Measurements from ENCODE around the gene ITFG2.

The ITFG2 gene

DNA sequence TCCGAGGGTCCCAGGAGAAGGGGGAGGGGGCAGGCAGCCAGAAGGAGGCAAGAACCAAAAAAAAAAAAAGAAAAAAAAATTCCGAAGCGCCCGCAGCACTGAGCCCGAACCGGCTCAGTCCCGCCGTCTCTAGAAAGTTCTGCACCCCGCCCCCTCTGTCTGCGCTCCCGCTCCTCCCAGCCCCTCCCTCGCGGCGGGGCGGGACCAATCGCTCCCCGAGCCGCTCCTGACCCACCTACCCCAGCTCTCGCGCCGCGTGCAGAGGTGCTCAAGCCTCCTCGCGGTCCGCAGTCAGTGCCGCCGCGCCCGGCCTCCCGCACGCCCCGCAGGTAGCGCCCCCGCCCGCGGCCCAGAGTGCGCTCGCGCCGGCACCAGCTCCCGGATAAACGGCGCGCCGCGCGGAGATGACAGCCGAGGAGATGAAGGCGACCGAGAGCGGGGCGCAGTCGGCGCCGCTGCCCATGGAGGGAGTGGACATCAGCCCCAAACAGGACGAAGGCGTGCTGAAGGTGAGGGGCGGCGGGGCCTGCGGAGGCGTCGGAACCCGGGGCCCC, 17.7 kb upstream of the ITFG2 start, which contains the start of gene FKBP4:
FKBP4 (plus strand) TSS at position 235 of the 554 bp plus-strand sequence; CDS start at position 405, 170 bp downstream.
- peak; percentile 77 to 89 (median 77) for DNase-seq (ENCODE audit: low read depth in 2 of 3, low spot score in 1 of 3)

DNA sequence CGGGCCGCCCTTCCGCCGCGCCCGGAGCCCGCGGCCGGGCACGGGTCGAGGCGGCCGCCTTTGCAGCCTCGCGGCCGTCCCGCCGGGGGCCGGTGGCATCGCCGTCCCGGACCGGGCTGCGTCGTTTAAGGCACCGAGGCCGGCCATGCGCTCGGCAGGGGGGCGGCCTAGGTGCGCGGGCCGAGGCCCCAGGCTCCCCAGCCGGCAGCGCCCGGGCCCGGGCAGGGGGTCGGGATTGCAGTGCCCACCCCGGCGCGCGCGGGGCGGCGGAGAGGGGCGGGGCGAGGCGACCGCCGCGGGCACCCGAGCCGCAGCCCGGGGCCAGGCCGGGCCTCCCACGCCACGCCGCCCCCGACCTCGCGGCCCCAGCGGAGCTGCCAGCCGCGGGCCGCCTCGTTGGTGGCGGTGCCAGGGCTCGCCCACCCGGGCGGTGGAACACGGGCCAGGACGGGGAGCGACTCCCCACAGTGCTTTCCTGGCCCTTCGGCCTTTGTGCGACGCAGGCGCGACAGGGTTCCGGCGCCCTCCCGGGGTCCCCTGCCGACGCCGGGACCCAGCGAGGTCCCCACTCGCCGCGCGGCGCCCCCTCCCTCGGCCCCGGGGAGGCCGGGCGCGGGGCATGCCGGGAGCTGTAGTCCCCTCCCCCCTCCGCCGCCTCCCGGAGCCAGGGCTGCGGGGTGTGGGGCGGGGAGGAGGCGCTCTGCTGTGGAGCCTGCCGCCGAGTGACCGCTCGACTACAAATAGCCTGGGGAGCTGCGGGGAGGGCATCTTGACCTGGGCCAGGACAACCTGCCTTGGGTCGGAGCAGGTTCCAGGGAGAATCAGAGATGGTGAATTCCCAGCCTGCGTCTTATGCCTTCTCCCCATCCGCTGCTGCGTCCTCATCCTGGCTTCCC, 16.9 kb upstream of the ITFG2 start:
- DNase-seq (ENCODE audit: low read depth in 2 of 3, low spot score in 1 of 3), result peak; percentile 32 to 64 (median 48)

DNA sequence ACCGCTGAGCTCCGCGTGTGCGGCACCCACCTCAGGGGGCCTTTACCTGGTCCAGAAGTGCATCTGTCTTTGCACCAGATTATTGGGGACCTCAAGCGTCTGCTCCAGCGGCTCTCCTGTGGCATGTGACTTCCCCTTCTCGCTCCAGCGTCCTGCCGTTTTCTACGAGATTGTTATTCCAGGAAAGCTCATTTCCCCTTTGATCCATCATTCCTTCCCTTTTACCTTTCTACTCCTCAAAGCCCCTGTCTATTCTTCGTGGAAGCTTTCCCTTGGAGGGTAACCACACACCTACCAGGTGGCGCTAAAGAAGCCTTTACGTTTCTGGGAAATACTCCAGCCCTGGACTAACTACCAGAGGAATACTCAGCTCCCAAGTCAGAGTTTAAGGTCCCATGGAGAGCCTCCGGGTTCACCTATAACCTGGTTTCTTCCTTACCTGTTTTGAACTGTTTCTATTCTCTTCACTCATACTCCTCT, 16.2 kb upstream of the ITFG2 start:
- no peak for DNase-seq (ENCODE audit: low read depth in 2 of 3, low spot score in 1 of 3)

DNA sequence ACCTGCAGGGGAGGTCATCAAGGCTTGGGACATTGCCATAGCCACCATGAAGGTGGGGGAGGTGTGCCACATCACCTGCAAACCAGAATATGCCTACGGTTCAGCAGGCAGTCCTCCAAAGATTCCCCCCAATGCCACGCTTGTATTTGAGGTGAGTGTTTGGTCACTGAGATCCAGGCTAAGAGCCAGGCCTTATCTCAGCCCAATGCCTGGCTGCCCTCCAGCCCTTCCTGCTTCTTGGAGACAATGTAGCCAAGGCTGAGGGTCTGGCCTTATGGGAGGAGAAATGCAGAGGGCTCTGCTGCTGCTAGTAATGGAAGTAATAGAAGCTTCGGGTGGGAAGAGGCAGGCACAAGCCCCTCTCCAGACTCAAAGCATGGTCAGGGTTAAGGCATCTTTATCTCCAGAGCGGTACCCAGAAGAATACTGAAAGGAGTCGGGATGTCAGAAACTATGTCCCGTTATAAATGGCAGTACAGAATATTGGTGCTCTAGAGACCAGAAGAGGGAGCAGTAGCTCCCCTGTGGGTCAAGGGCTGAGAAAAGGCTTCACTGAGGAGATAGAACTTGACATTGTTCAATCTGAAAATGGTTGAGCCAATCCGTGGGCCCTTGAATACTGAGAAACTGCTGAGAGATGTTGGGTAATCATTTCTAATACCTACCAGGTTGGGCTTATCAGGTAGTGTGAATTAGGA, 14.6 kb upstream of the ITFG2 start:
- no peak for DNase-seq (ENCODE audit: low read depth in 2 of 3, low spot score in 1 of 3)

DNA sequence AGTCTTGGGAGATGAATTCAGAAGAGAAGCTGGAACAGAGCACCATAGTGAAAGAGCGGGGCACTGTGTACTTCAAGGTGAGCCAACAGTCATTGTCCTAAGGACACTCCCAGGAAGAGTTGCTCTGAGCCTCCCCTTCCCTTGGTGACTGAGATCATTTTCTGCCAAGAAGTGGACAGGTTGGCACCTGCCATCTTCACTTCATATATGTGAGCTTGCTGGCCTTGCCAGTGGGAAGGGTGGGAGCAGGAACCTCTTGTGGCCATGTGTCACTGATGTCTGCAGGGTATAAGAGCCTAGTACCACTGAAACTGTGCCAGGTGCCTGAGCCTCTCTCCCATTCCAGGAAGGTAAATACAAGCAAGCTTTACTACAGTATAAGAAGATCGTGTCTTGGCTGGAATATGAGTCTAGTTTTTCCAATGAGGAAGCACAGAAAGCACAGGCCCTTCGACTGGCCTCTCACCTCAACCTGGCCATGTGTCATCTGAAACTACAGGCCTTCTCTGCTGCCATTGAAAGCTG, 12.4 kb upstream of the ITFG2 start:
- DNase-seq (ENCODE audit: low read depth in 2 of 3, low spot score in 1 of 3), result no peak

DNA sequence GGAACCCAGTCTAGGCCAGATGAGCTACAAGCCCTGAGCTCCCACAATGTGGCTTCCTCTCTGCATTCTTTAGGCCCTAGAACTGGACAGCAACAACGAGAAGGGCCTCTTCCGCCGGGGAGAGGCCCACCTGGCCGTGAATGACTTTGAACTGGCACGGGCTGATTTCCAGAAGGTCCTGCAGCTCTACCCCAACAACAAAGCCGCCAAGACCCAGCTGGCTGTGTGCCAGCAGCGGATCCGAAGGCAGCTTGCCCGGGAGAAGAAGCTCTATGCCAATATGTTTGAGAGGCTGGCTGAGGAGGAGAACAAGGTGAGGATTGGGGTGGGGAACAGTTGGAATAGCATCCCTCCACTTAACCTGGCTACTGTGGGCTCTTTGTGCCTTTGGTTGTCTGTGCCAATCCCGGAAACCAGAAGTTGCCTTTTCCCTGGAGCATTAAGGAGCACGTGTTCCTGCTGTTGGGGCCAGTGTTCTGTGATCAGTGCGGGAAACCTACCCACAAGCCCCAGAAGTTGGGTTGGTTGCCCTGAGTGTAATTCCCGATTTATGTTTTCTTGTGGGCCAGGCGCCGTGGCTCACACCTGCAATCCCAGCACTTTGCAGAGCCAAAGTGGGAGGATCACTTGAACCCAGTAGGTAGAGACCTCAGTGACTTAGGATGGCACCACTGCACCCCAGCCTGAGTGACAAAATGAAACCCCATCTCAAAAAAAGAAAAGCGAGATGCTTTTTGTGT, 11.3 kb upstream of the ITFG2 start:
- no peak for DNase-seq (ENCODE audit: low read depth in 2 of 3, low spot score in 1 of 3)

DNA sequence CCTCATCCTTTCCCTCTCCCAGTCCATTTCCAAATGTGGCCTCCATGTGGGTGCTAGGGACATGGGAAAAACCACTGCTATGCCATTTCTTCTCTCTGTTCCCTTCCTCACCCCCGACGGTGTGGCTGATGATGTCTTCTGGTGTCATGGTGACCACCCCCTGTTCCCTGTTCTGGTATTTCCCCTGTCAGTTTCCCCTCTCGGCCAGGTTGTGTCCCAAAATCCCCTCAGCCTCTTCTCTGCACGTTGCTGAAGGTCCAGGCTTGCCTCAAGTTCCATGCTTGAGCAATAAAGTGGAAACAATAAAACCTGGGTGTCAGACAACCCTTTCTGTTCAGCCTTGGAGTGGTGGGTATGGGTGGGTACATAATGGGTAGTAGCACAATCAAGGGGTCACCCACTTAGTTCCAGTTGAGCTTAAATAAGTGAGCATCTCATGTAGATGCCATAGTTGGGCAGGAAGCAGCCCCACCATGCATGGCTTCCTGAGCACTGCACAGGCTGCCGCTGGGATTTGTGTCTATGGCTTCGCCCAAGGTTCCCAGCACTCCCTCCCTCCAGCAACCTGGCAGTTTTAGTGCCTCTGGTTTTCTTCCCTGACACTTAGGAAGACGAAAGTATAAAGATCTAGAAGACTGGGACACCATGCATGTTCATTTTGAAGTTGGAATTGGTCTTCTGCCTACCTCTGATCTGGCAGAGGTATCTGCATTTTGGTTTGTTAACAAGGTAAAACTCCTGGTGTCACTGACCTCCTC, 8.7 kb upstream of the ITFG2 start:
- no peak for DNase-seq (ENCODE audit: low read depth in 2 of 3, low spot score in 1 of 3)

DNA sequence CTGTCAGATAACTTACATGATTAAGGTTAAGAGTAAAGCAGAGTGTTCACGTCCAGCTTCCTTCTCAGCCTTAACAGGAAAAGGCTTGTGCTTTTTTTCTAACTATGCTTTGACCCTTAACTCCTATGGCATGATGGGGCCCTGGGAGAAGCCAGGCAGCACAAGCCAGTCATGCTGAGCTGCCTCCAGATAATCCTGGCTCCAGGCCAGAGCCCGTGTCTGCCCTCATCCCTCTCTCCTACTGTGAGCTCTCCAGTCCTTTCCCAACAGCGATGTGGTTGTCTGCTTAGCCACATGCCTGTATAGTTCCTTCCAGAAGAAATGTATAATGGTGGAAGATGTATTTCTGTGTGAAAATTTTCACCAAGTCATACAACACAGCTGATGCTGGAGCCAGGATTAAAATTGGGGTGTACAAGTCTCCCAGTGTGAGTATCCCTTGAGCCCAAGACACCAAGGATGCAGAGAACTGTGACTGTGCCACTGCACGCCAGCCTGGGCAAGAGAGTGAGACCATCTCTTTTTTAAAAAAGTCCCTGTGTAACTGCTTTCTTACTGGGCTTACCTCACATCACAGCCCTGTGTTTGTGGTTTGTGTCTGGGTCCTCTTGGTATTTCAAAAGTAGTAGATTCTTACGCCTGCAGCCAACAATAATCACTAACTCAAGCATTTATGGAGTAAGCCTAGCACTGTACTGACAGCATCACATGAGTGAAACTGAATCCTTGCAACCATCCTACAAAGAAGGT, 7.9 kb upstream of the ITFG2 start:
- DNase-seq (ENCODE audit: low read depth in 2 of 3, low spot score in 1 of 3), result no peak

DNA sequence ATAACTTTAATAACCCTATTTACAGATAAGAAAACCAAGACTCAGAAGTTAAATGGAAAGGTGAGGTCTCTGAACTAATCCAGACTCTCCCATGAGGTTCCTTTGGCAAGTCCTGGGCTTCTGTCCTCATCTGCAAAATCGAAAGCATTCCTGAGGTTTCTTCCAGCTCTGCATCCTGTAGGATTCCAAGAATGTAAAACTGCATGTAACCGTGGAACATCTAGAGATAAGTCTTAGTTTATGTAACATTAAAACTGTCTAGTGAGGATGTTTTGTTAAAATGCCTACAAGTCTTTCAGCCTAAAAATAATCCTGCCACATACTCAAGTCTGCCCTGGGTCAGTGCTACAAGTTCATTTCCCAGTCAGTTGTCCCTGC, 7.3 kb upstream of the ITFG2 start:
- DNase-seq (ENCODE audit: low read depth in 2 of 3, low spot score in 1 of 3), result no peak

DNA sequence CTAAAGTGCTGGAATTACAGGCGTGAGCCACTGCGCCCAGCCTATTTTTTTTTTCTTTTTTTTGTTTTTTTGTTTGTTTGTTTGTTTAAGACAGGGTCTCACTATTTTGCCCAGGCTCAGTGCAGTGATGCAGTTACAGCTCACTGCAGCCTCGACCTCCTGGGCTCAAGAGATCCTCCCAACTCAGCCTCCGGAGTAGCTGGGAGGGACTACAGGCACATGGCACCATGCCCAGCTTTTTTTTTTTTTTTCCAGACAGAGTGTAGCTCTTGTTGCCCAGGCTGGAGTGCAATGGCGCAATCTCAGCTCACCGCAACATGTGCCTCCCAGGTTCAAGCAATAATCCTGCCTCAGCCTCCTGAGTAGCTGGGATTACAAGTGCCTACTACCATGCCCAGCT, 5.8 kb upstream of the ITFG2 start:
- DNase-seq (ENCODE audit: low read depth in 2 of 3, low spot score in 1 of 3), result no peak

DNA sequence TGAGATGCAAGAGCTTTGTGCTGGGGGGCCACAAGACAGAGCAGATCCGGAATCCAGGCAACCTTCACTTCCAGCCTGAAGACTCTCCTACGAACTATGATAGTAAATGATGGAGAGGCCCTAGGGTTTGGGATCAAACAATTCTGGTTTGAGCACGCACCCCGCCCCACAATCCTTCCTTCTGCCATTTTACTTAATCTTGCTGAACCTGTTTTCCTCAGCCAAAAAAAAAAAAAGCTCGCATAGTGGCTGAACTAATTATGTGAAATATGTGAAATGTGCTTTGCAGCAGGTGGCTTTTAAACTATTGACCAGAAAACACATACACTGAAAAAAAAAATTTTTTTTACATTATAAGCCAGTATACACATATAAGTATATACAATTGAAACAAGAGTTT, 667 bp upstream of the ITFG2 start:
- no peak for DNase-seq (ENCODE audit: low read depth in 2 of 3, low spot score in 1 of 3)

DNA sequence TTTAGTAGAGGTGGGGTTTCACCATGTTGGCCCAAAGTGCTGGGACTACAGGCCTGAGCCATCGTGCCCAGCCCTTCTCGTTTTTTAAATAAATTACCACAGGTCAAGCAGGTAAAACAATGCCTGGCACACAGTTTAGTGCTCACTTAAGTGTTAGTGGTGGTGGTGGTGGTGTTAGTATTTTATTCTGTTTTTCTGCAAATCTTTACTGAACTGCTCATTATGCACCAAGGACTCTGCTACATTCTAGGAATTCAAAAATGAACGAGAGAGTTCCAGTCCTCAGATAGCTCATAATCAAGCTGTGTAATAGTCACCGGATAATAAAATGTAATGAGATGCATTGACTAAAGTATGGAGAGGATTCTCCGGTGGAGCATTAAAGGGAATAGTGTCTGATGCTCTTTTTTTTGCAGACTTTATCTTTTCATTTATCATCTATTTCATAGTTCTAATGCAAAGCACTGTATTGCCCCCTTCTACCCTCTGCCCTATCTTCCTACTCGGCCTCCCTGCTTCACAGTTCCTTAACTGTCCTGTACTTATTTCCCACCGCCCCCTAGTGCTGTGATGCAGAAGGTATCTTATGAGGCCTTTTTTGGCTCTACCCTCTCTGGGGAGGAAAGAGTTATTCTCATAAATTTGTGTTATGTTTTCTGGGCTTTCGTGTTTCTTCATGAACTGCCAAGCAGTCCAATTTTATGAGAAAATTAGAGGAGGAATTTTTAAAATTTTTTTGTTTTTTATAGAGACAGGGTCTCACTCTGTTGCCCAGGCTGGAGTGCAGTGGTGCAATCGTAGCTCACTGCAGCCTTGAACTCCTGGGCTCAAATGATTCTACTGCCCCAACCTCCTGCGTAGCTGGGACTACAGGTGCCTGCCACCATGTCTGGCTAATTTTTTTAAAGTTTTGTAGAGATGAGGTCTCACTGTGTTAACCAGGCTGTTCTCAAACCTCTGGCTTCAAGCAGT, 1.0 kb downstream of the ITFG2 start:
- peak; percentile 27 to 49 (median 38) for DNase-seq (ENCODE audit: low read depth in 2 of 3, low spot score in 1 of 3)

DNA sequence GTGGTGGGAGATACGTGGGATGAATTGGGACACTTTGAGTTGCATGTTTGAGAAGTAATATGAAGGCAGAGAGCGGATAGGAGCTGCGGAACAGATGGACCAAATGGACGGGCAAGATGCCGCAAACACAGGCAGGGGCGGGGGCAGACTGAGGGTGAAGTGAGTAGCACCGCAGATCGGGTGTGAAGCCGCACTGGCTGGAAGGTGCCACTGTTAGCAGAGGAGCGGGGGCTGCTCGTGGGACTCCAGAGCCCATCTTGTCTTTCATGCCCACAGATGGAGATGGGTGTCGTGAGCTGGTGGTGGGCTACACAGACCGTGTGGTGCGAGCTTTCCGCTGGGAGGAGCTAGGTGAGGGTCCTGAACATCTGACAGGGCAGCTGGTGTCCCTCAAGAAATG, 7.3 kb downstream of the ITFG2 start:
- no peak for DNase-seq (ENCODE audit: low read depth in 2 of 3, low spot score in 1 of 3)

DNA sequence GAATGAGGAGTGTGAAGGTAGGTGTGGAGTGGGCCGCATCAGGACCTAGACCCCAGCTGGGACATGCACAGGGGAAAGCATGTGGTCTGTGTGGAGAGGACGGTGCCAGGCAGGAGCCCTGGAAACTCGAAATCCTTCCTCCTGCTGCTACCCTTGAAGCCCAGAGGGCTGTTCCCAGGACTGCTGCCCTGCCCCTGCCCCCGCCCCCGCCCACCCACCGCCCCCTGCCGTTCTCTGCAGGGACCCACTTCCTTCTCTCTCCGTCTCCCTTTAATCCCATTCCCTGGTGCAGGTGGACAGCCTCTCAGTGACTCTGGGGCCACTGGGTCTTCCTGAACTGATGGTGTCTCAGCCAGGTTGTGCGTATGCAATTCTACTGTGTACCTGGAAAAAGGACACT, 8.0 kb downstream of the ITFG2 start:
- DNase-seq (ENCODE audit: low read depth in 2 of 3, low spot score in 1 of 3), result no peak

DNA sequence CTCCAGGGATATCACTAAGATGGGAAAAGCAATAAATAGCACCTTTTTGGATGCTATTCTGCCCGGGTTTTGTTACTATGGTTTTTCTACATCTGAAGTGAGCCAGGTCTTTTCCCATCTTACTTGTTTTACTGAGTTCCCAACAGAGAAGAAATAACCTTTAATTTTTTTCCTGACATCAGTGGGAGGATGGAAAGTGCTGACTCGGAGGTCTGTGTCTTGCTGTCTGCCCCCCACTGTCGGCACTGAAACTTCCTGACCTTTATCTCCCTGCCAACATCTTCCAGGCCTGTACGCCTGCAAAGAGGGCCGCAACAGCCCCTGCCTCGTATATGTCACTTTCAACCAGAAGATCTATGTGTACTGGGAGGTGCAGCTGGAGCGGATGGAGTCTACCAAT, 11.0 kb downstream of the ITFG2 start:
- DNase-seq (ENCODE audit: low read depth in 2 of 3, low spot score in 1 of 3), result no peak

DNA sequence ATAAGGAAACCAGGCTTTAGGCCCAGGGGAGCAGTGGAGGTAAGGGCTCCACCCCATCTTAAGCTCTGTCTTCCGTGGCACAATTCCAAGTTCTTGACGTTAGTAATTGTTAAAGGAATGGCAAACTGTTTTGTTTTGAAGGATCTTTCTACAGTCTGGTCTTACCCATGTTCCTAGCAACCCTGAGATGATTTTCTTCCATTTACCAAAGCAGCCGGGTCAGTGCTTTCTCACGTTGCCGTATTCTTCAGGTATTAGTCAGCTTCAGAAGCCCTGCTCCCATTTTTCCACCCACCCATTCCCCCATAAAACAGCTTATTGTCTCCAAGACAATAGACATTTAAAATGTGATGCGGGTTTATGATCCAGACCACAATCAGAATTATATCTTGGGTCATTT, 12.1 kb downstream of the ITFG2 start:
- DNase-seq (ENCODE audit: low read depth in 2 of 3, low spot score in 1 of 3), result no peak

DNA sequence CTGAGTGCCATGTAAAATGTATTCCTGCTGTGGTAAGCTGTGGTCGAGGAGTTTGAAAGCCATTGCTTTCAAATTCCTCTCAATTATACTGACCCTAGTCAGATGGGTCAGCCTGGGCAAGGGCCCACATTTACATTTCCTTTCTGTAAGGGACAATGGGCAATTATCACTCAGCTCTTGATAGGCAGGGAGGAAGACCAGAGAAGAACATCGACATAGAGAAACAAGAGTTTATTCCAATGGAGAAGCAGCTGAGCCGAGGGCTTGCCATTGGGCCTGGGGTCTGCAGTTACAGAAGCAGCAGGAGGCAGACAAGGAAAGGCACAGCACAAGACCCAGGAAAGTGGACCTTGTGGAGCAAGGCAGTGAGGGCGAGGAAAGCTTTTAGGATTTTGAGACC, 12.7 kb downstream of the ITFG2 start:
- no peak for DNase-seq (ENCODE audit: low read depth in 2 of 3, low spot score in 1 of 3)

DNA sequence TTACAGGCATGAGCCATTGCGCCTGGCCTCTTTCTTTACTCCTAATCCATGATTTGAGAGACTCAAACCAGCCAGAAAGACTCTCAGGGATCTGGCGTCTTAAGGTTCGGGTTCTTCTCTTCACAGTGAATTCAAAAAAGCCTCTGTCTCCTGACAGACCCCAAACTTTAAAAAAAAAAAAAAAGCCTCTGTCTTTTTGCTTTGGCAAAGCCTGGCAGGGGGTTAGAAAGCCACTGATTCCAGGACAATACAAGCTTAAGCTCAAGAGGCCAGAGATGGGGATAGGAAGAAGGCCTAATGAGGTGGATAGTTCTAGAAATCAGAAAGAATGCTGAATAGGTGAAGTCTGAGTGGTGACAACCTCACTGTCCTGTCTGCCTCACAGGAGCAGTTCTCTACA, 13.6 kb downstream of the ITFG2 start:
- no peak for DNase-seq (ENCODE audit: low read depth in 2 of 3, low spot score in 1 of 3)
